Stomach (tissue), 19 donors: ENCODE results near the gene UCHL3. TPM values are rescaled to one million over a fixed set of nuclear protein-coding genes. Genes with fewer than 3 reads are reported as not detected.
A peak's percentile ranks its signal among the peaks of the same experiment; 100 is the strongest.

Source experiments
- DNase-seq, 2 donors: peaks; one replicate each; pipeline versions ENCODE4 v3.0.0 to v3.0.0-alpha.2; 2013 to 2019
- H3K27ac ChIP-seq, 5 donors: fragments of 200-600 bp in 4 of 5; sonication (generic) in 4 of 5; one replicate each; pipeline ENCODE4 v1.5.1; 2013 to 2019; ENCODE audit warnings: mild to moderate bottlenecking in 1 of 5, moderate library complexity in 1 of 5
- H3K27me3 ChIP-seq, 3 donors: fragments of 200-600 bp; sonication (generic); one replicate each; pipeline ENCODE4 v1.5.1; 2017 to 2019; ENCODE audit warnings: mixed run types in 1 of 3
- H3K36me3 ChIP-seq, 4 donors: fragments of 200-600 bp; sonication (generic); 1 replicate in 3 of 4; 2 replicates in 1 of 4; pipeline ENCODE4 v1.5.1; 2016 to 2019
- H3K4me1 ChIP-seq, 4 donors: fragments of 200-600 bp; sonication (generic); one replicate each; pipeline ENCODE4 v1.5.1; 2016 to 2019
- H3K4me3 ChIP-seq, 4 donors: fragments of 200-600 bp; sonication (generic) in 3 of 4; one replicate each; pipeline ENCODE4 v1.5.1; 2016 to 2019; ENCODE audit warnings: mild to moderate bottlenecking in 1 of 4
- H3K9me3 ChIP-seq, 4 donors: fragments of 200-600 bp; sonication (generic); one replicate each; pipeline ENCODE4 v1.5.1; 2016 to 2019
- EP300 ChIP-seq: sonication (generic); formaldehyde crosslinking; IDR thresholded peaks from one replicate; pipeline ENCODE4 v1.6.1; 2017; ENCODE audit warnings: antibody characterized with exemption
- POLR2A ChIP-seq, 4 donors: fragments of 450-650 bp; IDR thresholded peaks; one replicate each; pipeline ENCODE4 v1.6.1; 2016; ENCODE audit warnings: antibody characterized with exemption in 4 of 4, control low read depth in 2 of 4, mild to moderate bottlenecking in 1 of 4, moderate library complexity in 1 of 4
- POLR2AphosphoS5 ChIP-seq, 3 donors: sonication (generic); formaldehyde crosslinking; IDR thresholded peaks; one replicate each; pipeline ENCODE4 v1.6.1; 2016; ENCODE audit warnings: antibody characterized with exemption in 3 of 3
- WGBS, 5 donors: extraction: QIAGEN DNeasy Blood & Tissue Kit in 3 of 5; methylation state at CpG; one replicate each; pipeline versions ENCODE4 v1.1.5 to v1.1.7; 2013 to 2018; 5-methylcytosine and 5-hydroxymethylcytosine counted together
- intact Hi-C: fragments of 100-400 bp; cut with DNase I; formaldehyde crosslinking; loops from one replicate; pipeline ENCODE4 v1.15.1; 2023; ENCODE audit warnings: low total_unique reads
- long read RNA-seq, 10 donors: transcript quantifications; one replicate each; lab custom pipeline, GENCODE V29; 2026
- polyA plus RNA-seq, 3 donors: library from polyadenylated mRNA; stranded (reverse); fragments of 200-250 nt; gene quantifications; one replicate each; pipeline ENCODE4 v1.2.3, GENCODE V29; 2013
- total RNA-seq, 5 donors: library from RNA; depleted of rRNA; stranded (reverse); fragments of >200 nt; gene quantifications; one replicate each; pipeline versions ENCODE4 v1.1.0 to v1.2.3, GENCODE V29; 2014 to 2016
- TF ChIP-seq, protein P1 (sequence below), 7 experiments: fragments of 450-650 bp in 4 of 7; fragments of 200-600 bp in 3 of 7; sonication (generic) in 3 of 7; IDR thresholded peaks; one replicate each; pipeline ENCODE4 v1.5.1; 2016 to 2019; ENCODE audit warnings: antibody characterized with exemption in 7 of 7, control low read depth in 2 of 7, mild to moderate bottlenecking in 1 of 7
- donor health status: healthy with polysubstance abuse.
- donor health status: Bipolar disorder and iron deficiency.
- donor health status: healthy.

The UCHL3 gene
- 10 to 100 TPM in 2 of 5 donors, 1 to 10 TPM in 2, not detected in 1; 4.1 to 23.9 (median 10.9) TPM for total RNA-seq
- 10 to 100 TPM; 38.8 to 42.2 (median 41.7) TPM for polyA plus RNA-seq
- long read RNA-seq, donor 1, partial matches to known transcripts, result 0 of 1 reads
- long read RNA-seq, donor 1, other reads (novel, unspliced or antisense), result 0 of 1 reads
- long read RNA-seq, donor 2, partial matches to known transcripts, result 0 of 7 reads
- long read RNA-seq, donor 2, other reads (novel, unspliced or antisense), result 7 of 7 reads
- long read RNA-seq, donor 3, partial matches to known transcripts, result 0 of 2 reads
- long read RNA-seq, donor 3, other reads (novel, unspliced or antisense), result 0 of 2 reads
- long read RNA-seq, donor 4, result 0 reads
- long read RNA-seq, donor 5, result 0 reads
- long read RNA-seq, donor 6, partial matches to known transcripts, result 0 of 29 reads
- long read RNA-seq, donor 6, other reads (novel, unspliced or antisense), result 25 of 29 reads
- long read RNA-seq, donor 7, partial matches to known transcripts, result 0 of 10 reads
- long read RNA-seq, donor 7, other reads (novel, unspliced or antisense), result 9 of 10 reads
- long read RNA-seq, donor 8, partial matches to known transcripts, result 0 of 6 reads
- long read RNA-seq, donor 8, other reads (novel, unspliced or antisense), result 5 of 6 reads
- long read RNA-seq, donor 9, partial matches to known transcripts, result 0 of 10 reads
- long read RNA-seq, donor 9, other reads (novel, unspliced or antisense), result 9 of 10 reads
- long read RNA-seq, donor 10, result 0 reads

DNA sequence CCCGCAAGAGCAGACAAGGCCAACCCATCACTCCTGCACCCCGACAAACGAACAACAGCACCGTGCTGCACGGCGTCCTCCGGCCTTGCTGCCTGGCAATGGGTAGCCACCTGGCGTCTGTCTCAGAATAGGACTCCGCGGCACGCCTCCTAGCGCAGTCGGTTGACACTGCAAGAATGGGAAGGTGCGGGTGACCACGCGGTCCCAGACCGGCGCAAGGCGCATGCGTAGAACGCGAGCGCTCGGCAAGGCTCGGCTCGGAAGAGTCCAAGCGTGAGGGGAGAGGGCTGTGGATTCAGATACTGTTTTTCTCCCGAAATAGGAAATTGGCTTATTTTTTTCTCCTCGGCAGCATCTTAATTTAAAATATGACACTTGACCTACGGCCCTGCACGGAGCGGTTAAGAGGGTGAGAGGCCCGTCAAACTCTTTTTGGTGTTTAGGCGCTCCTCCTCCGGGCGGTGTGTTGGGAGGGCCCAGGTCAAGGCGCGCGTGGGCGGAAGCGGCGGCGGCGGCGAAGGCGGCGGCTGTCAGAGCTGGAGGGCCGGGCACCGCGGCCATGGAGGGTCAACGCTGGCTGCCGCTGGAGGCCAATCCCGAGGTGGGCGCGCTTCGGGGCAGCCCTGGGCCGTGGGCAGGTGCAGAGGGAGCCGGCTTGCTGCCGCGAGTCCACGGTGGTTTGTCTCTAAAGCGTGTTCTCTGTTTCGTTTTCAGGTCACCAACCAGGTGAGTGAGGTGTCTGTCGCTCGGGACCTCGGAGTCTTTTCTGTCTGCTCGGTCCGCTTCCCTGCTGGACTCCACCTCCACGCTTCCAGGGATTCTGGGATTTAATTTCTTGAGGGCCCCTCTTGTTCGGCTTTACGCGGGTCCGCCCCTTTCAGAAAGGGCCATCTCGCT is at the start of gene UCHL3:
Gene UCHL3 (plus strand): TSS at position 530 of the 897 bp plus-strand sequence. CDS start 30 bp downstream, at position 560.
- Histone ChIP-seq H3K27ac (peak within 1 kb of the TSS; percentile 78 to 88 (median 84)), H3K4me1 (peaks cover 9 to 32% (median 17%) of the 10 kb centered on the region in 4 donors), H3K27me3 (no peaks in the 10 kb centered on the region), H3K9me3 (no peaks in the 10 kb centered on the region), H3K36me3 (peaks cover 0 to 13% (median 8%) of the 10 kb centered on the region in 4 donors), H3K4me3 (peak within 1 kb of the TSS; percentile 66 to 99 (median 88))
- 0 to 1% (median 0%) methylated on average over 56 to 74 of the region's 74 CpGs for WGBS, 5 donors
- TF ChIP-seq, protein P1, sequence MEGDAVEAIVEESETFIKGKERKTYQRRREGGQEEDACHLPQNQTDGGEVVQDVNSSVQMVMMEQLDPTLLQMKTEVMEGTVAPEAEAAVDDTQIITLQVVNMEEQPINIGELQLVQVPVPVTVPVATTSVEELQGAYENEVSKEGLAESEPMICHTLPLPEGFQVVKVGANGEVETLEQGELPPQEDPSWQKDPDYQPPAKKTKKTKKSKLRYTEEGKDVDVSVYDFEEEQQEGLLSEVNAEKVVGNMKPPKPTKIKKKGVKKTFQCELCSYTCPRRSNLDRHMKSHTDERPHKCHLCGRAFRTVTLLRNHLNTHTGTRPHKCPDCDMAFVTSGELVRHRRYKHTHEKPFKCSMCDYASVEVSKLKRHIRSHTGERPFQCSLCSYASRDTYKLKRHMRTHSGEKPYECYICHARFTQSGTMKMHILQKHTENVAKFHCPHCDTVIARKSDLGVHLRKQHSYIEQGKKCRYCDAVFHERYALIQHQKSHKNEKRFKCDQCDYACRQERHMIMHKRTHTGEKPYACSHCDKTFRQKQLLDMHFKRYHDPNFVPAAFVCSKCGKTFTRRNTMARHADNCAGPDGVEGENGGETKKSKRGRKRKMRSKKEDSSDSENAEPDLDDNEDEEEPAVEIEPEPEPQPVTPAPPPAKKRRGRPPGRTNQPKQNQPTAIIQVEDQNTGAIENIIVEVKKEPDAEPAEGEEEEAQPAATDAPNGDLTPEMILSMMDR (IDR thresholded peaks at IDR 0.05), result peak in 5 of 7 experiments; percentile 78 to 96 (median 90)
- TF ChIP-seq EP300, result no peak
- no peak for TF ChIP-seq POLR2A (IDR thresholded peaks at IDR 0.05)
- peak; percentile 39 to 81 (median 76) for TF ChIP-seq POLR2AphosphoS5 (IDR thresholded peaks at IDR 0.05)
- peak; percentile 98 to 99 for DNase-seq
- intact Hi-C loops, result no loop called here

DNA sequence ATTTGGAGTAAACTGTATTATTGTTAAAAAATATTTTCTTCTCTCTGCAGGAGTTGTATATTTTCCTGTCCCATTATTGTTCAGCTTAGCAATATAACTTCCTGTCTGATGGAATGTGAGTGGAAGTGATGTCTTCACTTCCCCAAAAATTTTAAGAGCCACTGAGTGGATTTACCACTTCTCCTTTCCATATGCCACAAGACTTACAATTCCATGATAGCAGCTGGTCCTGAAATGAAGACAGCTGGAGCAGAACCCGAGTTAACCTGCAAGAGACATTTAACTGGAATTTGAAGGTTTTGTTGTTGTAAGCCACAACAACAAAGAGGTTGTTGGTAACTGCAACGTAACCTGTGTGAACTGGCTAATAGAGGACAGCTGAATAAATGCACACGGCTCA is 44.3 kb upstream of the UCHL3 start:
- Histone ChIP-seq H3K4me3 (no peak overlapping the region), H3K9me3 (no peaks in the 10 kb centered on the region), H3K36me3 (no peaks in the 10 kb centered on the region), H3K27me3 (no peaks in the 10 kb centered on the region), H3K27ac (no peak overlapping the region), H3K4me1 (no peaks in the 10 kb centered on the region)
- DNase-seq, result peak in 1 of 2 donors; percentile 17
- WGBS, 5 donors, result 74 to 95% (median 86%) methylated on average over 3 of the region's 3 CpGs
- intact Hi-C loops, result no loop called here
- TF ChIP-seq, protein P1 (IDR thresholded peaks at IDR 0.05), result no peak
- TF ChIP-seq POLR2A (IDR thresholded peaks at IDR 0.05) (no peak), POLR2AphosphoS5 (IDR thresholded peaks at IDR 0.05) (no peak), EP300 (no peak)

DNA sequence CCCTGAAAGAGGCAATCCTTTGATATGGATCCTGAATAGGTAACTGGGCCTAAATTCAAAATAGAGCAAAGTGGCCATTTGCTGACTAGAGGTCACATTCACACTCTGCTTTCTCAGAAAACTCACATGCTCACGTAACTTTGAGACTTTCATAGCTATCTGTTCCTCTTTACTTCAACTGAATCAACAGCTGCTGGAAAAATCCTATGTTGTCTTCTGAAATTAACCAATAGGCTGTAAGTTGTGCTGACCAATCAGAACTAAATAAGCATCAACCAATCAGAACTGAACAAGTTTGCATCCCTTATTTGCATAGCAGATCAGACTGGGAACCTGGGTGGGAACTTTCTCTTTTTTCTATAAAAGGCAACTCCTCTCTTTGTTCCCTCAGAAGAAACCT is 43.6 kb upstream of the UCHL3 start:
- WGBS, 5 donors, result 82 to 92% (median 88%) methylated on average over 1 of the region's 1 CpG
- no peaks in the 10 kb centered on the region for H3K4me1 ChIP-seq
- TF ChIP-seq POLR2AphosphoS5 (IDR thresholded peaks at IDR 0.05), result no peak
- TF ChIP-seq, protein P1 (IDR thresholded peaks at IDR 0.05), result no peak
- TF ChIP-seq POLR2A (IDR thresholded peaks at IDR 0.05), result no peak
- no peak for TF ChIP-seq EP300
- no peaks in the 10 kb centered on the region for H3K36me3 ChIP-seq
- H3K27ac ChIP-seq, result no peak overlapping the region
- intact Hi-C loops, result no loop called here
- no peaks in the 10 kb centered on the region for H3K27me3 ChIP-seq
- DNase-seq, result no peak
- no peak overlapping the region for H3K4me3 ChIP-seq
- H3K9me3 ChIP-seq, result no peaks in the 10 kb centered on the region
